HFFc6 (cell line): ENCODE results near the gene RSPH9. TPM values are rescaled to one million over a fixed set of nuclear protein-coding genes. Genes with fewer than 3 reads are reported as not detected.

Experiments
- DNase-seq: peaks from one replicate; pipeline ENCODE4 v3.0.0-alpha.2; 2018
- H3K27ac Mint-ChIP-seq: 2 replicates; pipeline ENCODE4 v1.8.0; 2020; ENCODE audit warnings: mild to moderate bottlenecking, mixed read lengths
- H3K27me3 Mint-ChIP-seq: 2 replicates; pipeline ENCODE4 v1.8.0; 2021; ENCODE audit warnings: mild to moderate bottlenecking, moderate library complexity, mixed read lengths; ENCODE audit not compliant: insufficient read depth
- H3K36me3 Mint-ChIP-seq: 2 replicates; pipeline ENCODE4 v1.8.0; 2021; ENCODE audit warnings: low read depth, mixed read lengths
- H3K4me1 Mint-ChIP-seq: 2 replicates; pipeline ENCODE4 v1.8.0; 2020; ENCODE audit warnings: low read depth, mixed read lengths
- H3K4me3 Mint-ChIP-seq: 2 replicates; pipeline ENCODE4 v1.8.0; 2020; ENCODE audit warnings: mild to moderate bottlenecking, moderate library complexity, mixed read lengths
- H3K9me3 Mint-ChIP-seq: 2 replicates; pipeline ENCODE4 v1.8.0; 2020; ENCODE audit warnings: mild to moderate bottlenecking, mixed read lengths
- CTCF ChIP-seq: fragments of 200-600 bp; sonication (generic); IDR thresholded peaks from 2 replicates; pipeline ENCODE4 v1.5.0; 2021; ENCODE audit warnings: antibody characterized with exemption, mild to moderate bottlenecking
- total RNA-seq, 6 experiments: library from RNA; stranded (reverse); fragmentation: NEBNext Ultra II Directional; extraction: Animal tissue kit (Norgen Biotek cat#: 25700); gene quantifications; 2 replicates in 1 of 6; 3 replicates in 5 of 6; pipeline ENCODE4 v1.2.3, GENCODE V29; 2021

The RSPH9 gene
- total RNA-seq, 6 experiments from 2014 or later, result 0.09 to 0.60 (median 0.30) TPM; not detected in 1

GRCh38 chr6:43667245-43668150 is 22.7 kb downstream of the RSPH9 start:
- no peaks in the 10 kb centered on the region; the same call in 1 of the 2 replicates for H3K36me3 Mint-ChIP-seq
- H3K4me3 Mint-ChIP-seq, result no peak overlapping the region
- H3K9me3 Mint-ChIP-seq, result no peaks in the 10 kb centered on the region
- no peak overlapping the region; the same call in 1 of the 2 replicates for H3K27ac Mint-ChIP-seq
- H3K27me3 Mint-ChIP-seq, result no peaks in the 10 kb centered on the region; the same call in 1 of the 2 replicates
- peak; percentile 90 for TF ChIP-seq CTCF
- peaks cover 26% of the 10 kb centered on the region for H3K4me1 Mint-ChIP-seq
- DNase-seq, result peak; percentile 23

GRCh38 chr6:43668151-43669028 is 23.6 kb downstream of the RSPH9 start:
- Mint-ChIP-seq H3K4me3 (no peak overlapping the region), H3K4me1 (peaks cover 24% of the 10 kb centered on the region), H3K27ac (no peak overlapping the region), H3K36me3 (no peaks in the 10 kb centered on the region; the same call in 1 of the 2 replicates), H3K27me3 (no peaks in the 10 kb centered on the region; the same call in 1 of the 2 replicates), H3K9me3 (no peaks in the 10 kb centered on the region)
- DNase-seq, result peak; percentile 22
- peak; percentile 77 for TF ChIP-seq CTCF

- Mint-ChIP-seq H3K36me3 (no peaks in the 10 kb centered on the region; the same call in 1 of the 2 replicates), H3K9me3 (no peaks in the 10 kb centered on the region), H3K27ac (peak overlapping the region; percentile 9), H3K4me1 (peaks cover 21% of the 10 kb centered on the region), H3K27me3 (no peaks in the 10 kb centered on the region; the same call in 1 of the 2 replicates), H3K4me3 (no peak overlapping the region)
- TF ChIP-seq CTCF, result no peak
- DNase-seq, result peak; percentile 55
Observed at GRCh38 chr6:43669050-43669921, 24.4 kb downstream of the RSPH9 start.

- Mint-ChIP-seq H3K27me3 (no peaks in the 10 kb centered on the region; the same call in 1 of the 2 replicates), H3K9me3 (no peaks in the 10 kb centered on the region), H3K27ac (no peak overlapping the region), H3K36me3 (peaks cover under 1% of the 10 kb centered on the region; the same call in 1 of the 2 replicates), H3K4me1 (peaks cover 21% of the 10 kb centered on the region), H3K4me3 (no peak overlapping the region)
- TF ChIP-seq CTCF, result no peak
- no peak for DNase-seq
Observed at GRCh38 chr6:43669922-43670622, 25.2 kb downstream of the RSPH9 start.
